Activated gamma-delta T cell (primary cell): ENCODE measurements around the gene PDE8A.
"Not testable (repeated sequence)": the region's sequence is repeated elsewhere in the genome, so short reads cannot be mapped to it uniquely, and the experiment has no call there.

Experiments
- DNase-seq: peaks from one replicate; lab custom pipeline; 2025; lab: John Stamatoyannopoulos, UW

PDE8A gene

GRCh38 chr15:85011160-85011571 lies 29.5 kb downstream of the PDE8A start:
- DNase-seq: no peak

GRCh38 chr15:85011724-85012123 lies 30.1 kb downstream of the PDE8A start:
- not testable (repeated sequence) for DNase-seq

- no peak for DNase-seq
Observed at GRCh38 chr15:85013785-85014184, 32.1 kb downstream of the PDE8A start.

- DNase-seq: no peak
Observed at GRCh38 chr15:85014932-85015331, 33.3 kb downstream of the PDE8A start.

GRCh38 chr15:85016275-85016674 lies 34.6 kb downstream of the PDE8A start:
- no peak for DNase-seq

GRCh38 chr15:85019815-85020590 lies 38.3 kb downstream of the PDE8A start:
- no peak for DNase-seq

- no peak for DNase-seq
Observed at GRCh38 chr15:85021409-85021808, 39.8 kb downstream of the PDE8A start.

GRCh38 chr15:85022860-85023403 lies 41.3 kb downstream of the PDE8A start:
- DNase-seq: no peak

- DNase-seq: no peak
Observed at GRCh38 chr15:85024003-85024402, 42.3 kb downstream of the PDE8A start.

GRCh38 chr15:85024509-85025336 lies 43.1 kb downstream of the PDE8A start:
- no peak for DNase-seq

- DNase-seq: no peak
Observed at GRCh38 chr15:85025516-85026251, 44.0 kb downstream of the PDE8A start.

- DNase-seq: no peak
Observed at GRCh38 chr15:85026304-85027032, 44.8 kb downstream of the PDE8A start.

- DNase-seq: no peak
Observed at GRCh38 chr15:85027033-85027380, 45.4 kb downstream of the PDE8A start.

- DNase-seq: no peak
Observed at GRCh38 chr15:85027421-85027820, 45.8 kb downstream of the PDE8A start.

- no peak for DNase-seq
Observed at GRCh38 chr15:85028416-85028815, 46.8 kb downstream of the PDE8A start.

- DNase-seq: no peak
Observed at GRCh38 chr15:85029221-85029620, 47.6 kb downstream of the PDE8A start.

GRCh38 chr15:85030301-85030929 lies 48.8 kb downstream of the PDE8A start:
- DNase-seq: no peak

GRCh38 chr15:85031086-85031943 lies 49.7 kb downstream of the PDE8A start:
- no peak for DNase-seq

GRCh38 chr15:85031944-85032558 lies 50.4 kb downstream of the PDE8A start:
- DNase-seq: no peak

- no peak for DNase-seq
Observed at GRCh38 chr15:85033148-85033547, 51.5 kb downstream of the PDE8A start.
